Liver (tissue), 9 donors: ENCODE results near the gene CDH15. TPM values are rescaled to one million over a fixed set of nuclear protein-coding genes. Genes with fewer than 3 reads are reported as not detected.

Experiments
- DNase-seq: peaks from one replicate; pipeline ENCODE4 v3.0.0-alpha.2; 2017; ENCODE audit warnings: low spot score
- H3K27ac ChIP-seq, 2 donors: one replicate each; pipeline ENCODE4 v1.7.0; 2013; ENCODE audit warnings: inconsistent platforms in 2 of 2, low read length in 2 of 2, control low read depth in 1 of 2, low read depth in 1 of 2, mild to moderate bottlenecking in 1 of 2
- H3K27me3 ChIP-seq, 4 donors: one replicate each; pipeline versions ENCODE4 v1.6.1 to v1.7.0; 2013; ENCODE audit warnings: low read length in 3 of 4, inconsistent platforms in 1 of 4, mild to moderate bottlenecking in 1 of 4, moderate library complexity in 1 of 4; ENCODE audit not compliant: control insufficient read depth in 4 of 4, insufficient read depth in 4 of 4
- H3K36me3 ChIP-seq, 4 donors: one replicate each; pipeline versions ENCODE4 v1.6.1 to v1.7.0; 2013; ENCODE audit warnings: low read length in 3 of 4, mild to moderate bottlenecking in 3 of 4, low read depth in 1 of 4, moderate library complexity in 1 of 4; ENCODE audit not compliant: control insufficient read depth in 4 of 4, insufficient read depth in 3 of 4
- H3K4me1 ChIP-seq, 4 donors: one replicate each; pipeline versions ENCODE4 v1.6.1 to v1.7.0; 2013; ENCODE audit warnings: low read length in 3 of 4, mild to moderate bottlenecking in 3 of 4, moderate library complexity in 1 of 4; ENCODE audit not compliant: control insufficient read depth in 4 of 4, insufficient read depth in 4 of 4
- H3K4me3 ChIP-seq, 3 donors: one replicate each; pipeline versions ENCODE4 v1.6.1 to v1.7.0; 2013; ENCODE audit warnings: low read length in 3 of 3, control low read depth in 1 of 3, low read depth in 1 of 3, mild to moderate bottlenecking in 1 of 3
- H3K9ac ChIP-seq, 2 donors: one replicate each; pipeline ENCODE4 v1.7.0; 2013; ENCODE audit warnings: low read length in 2 of 2, mild to moderate bottlenecking in 2 of 2, moderate library complexity in 2 of 2, control low read depth in 1 of 2, low read depth in 1 of 2
- H3K9me3 ChIP-seq, 4 donors: one replicate each; pipeline versions ENCODE4 v1.6.1 to v1.7.0; 2013; ENCODE audit warnings: low read length in 3 of 4; ENCODE audit not compliant: control insufficient read depth in 4 of 4
- EGR1 ChIP-seq, 2 donors: IDR thresholded peaks; 2 replicates each; pipeline ENCODE4 v1.6.1; 2016 to 2018; ENCODE audit warnings: antibody characterized with exemption in 2 of 2, low read depth in 2 of 2
- FOXA1 ChIP-seq: IDR thresholded peaks from 2 replicates; pipeline ENCODE4 v1.6.1; 2016; ENCODE audit warnings: antibody characterized with exemption
- FOXA2 ChIP-seq: IDR thresholded peaks from 2 replicates; pipeline ENCODE4 v1.6.1; 2016; ENCODE audit warnings: antibody characterized with exemption
- GABPA ChIP-seq, 2 donors: IDR thresholded peaks in 1 of 2; conservative IDR thresholded peaks in 1 of 2; 2 replicates each; pipeline ENCODE4 v1.6.1; 2016; ENCODE audit warnings: antibody characterized with exemption in 2 of 2, mild to moderate bottlenecking in 1 of 2, moderate library complexity in 1 of 2
- HNF4G ChIP-seq: IDR thresholded peaks from 2 replicates; pipeline ENCODE4 v1.6.1; 2016; ENCODE audit warnings: antibody characterized with exemption
- JUND ChIP-seq, 2 donors: IDR thresholded peaks; 2 replicates each; pipeline ENCODE4 v1.6.1; 2016; ENCODE audit warnings: antibody characterized with exemption in 2 of 2
- NR2F2 ChIP-seq: IDR thresholded peaks from 2 replicates; pipeline ENCODE4 v1.6.1; 2016; ENCODE audit warnings: antibody characterized with exemption
- RXRA ChIP-seq, 2 donors: IDR thresholded peaks; 2 replicates each; pipeline ENCODE4 v1.6.1; 2017 to 2018; ENCODE audit warnings: antibody characterized with exemption in 2 of 2, mild to moderate bottlenecking in 1 of 2
- SP1 ChIP-seq: IDR thresholded peaks from 2 replicates; pipeline ENCODE4 v1.6.1; 2018; ENCODE audit warnings: antibody characterized with exemption, mild to moderate bottlenecking
- TAF1 ChIP-seq: conservative IDR thresholded peaks from 2 replicates; pipeline ENCODE4 v1.6.1; 2016; ENCODE audit warnings: antibody characterized with exemption, mild to moderate bottlenecking
- YY1 ChIP-seq: IDR thresholded peaks from 2 replicates; pipeline ENCODE4 v1.6.1; 2016; ENCODE audit warnings: antibody characterized with exemption, mild to moderate bottlenecking
- WGBS: extraction: QIAGEN DNeasy Blood & Tissue Kit; methylation state at CpG from one replicate; pipeline ENCODE4 v1.1.7; 2013; 5-methylcytosine and 5-hydroxymethylcytosine counted together
- polyA plus RNA-seq, 2 donors: library from polyadenylated mRNA; stranded (reverse) in 1 of 2; unstranded in 1 of 2; fragments of 200-250 nt in 1 of 2; fragments of >200 nt in 1 of 2; fragmentation: Nextera tagmentation in 1 of 2; extraction: Ambion mirVana in 1 of 2; gene quantifications; one replicate each; pipeline versions ENCODE4 v1.2.1 to v1.2.3, GENCODE V29; 2013 to 2015
- total RNA-seq, 2 donors: library from RNA; depleted of rRNA; stranded (reverse); fragments of >200 nt; gene quantifications; one replicate each; pipeline ENCODE4 v1.2.3, GENCODE V29; 2014
- TF ChIP-seq, protein P1 (sequence below): IDR thresholded peaks from 2 replicates; pipeline ENCODE4 v1.6.1; 2016; ENCODE audit warnings: antibody characterized with exemption
- TF ChIP-seq, protein P2 (sequence below): IDR thresholded peaks from 2 replicates; pipeline ENCODE4 v1.6.1; 2016; ENCODE audit warnings: antibody characterized with exemption, mild to moderate bottlenecking
- TF ChIP-seq, protein P3 (sequence below): IDR thresholded peaks from 2 replicates; pipeline ENCODE4 v1.6.1; 2016; ENCODE audit warnings: antibody characterized with exemption
- TF ChIP-seq, protein P4 (sequence below): IDR thresholded peaks from 2 replicates; pipeline ENCODE4 v1.6.1; 2016; ENCODE audit warnings: antibody characterized with exemption
- donor health status: healthy.
- donor health status: healthy.
- donor health status: healthy.
- donor health status: healthy.
- donor health status: healthy.

CDH15 gene, protein sequence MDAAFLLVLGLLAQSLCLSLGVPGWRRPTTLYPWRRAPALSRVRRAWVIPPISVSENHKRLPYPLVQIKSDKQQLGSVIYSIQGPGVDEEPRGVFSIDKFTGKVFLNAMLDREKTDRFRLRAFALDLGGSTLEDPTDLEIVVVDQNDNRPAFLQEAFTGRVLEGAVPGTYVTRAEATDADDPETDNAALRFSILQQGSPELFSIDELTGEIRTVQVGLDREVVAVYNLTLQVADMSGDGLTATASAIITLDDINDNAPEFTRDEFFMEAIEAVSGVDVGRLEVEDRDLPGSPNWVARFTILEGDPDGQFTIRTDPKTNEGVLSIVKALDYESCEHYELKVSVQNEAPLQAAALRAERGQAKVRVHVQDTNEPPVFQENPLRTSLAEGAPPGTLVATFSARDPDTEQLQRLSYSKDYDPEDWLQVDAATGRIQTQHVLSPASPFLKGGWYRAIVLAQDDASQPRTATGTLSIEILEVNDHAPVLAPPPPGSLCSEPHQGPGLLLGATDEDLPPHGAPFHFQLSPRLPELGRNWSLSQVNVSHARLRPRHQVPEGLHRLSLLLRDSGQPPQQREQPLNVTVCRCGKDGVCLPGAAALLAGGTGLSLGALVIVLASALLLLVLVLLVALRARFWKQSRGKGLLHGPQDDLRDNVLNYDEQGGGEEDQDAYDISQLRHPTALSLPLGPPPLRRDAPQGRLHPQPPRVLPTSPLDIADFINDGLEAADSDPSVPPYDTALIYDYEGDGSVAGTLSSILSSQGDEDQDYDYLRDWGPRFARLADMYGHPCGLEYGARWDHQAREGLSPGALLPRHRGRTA
- total RNA-seq: not detected
- polyA plus RNA-seq: under 1 TPM in 1 of 2 donors, not detected in 1; 0.12 TPM

DNA sequence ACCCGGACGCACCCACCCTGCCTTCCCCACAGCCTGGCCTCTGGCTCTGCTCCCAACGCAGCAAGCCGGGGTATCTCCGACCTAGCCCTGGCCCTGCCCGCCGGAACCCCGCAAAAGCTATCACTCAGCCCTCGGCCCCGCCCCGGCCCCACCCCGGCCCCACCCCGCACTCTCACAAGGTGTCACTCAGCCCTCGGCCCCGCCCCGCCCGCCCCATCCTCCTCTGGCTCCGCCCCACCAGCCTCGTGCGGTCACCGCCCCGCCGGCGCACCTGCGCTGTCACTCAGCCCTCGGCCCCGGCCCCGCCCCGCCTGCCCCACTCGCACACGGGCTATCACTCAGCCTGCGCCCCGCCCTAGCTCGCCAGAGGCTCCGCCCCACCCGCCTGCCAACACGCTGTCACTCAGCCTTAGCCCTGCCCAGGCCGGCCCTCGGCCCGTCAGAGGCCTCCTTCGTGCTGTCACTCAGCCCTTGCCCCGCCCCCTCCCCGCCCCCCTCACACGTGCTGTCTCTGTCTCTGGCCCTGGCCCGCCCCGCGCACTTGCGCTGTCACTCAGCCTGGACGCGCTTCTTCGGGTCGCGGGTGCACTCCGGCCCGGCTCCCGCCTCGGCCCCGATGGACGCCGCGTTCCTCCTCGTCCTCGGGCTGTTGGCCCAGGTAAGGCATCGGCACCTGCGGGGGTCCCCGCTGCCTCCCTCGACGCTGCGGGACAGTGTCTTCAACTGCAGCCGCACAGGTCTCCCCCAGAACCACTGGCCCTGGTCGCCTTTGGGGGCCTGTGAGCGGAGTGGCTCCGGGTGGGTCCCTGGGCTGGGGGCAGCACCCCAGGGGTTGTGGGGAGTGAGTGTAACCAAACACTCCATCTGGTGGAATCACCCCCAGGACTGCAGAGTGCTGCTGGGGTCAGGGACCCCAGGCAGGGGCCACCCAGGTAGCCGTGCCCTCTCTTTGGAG, at the start of gene CDH15:
Gene CDH15, plus strand, starts transcription at position 533 of the 955 bp plus-strand sequence. Its CDS starts 84 bp downstream, at position 617.
- TF ChIP-seq SP1: peak; percentile 19
- TF ChIP-seq, protein P1, sequence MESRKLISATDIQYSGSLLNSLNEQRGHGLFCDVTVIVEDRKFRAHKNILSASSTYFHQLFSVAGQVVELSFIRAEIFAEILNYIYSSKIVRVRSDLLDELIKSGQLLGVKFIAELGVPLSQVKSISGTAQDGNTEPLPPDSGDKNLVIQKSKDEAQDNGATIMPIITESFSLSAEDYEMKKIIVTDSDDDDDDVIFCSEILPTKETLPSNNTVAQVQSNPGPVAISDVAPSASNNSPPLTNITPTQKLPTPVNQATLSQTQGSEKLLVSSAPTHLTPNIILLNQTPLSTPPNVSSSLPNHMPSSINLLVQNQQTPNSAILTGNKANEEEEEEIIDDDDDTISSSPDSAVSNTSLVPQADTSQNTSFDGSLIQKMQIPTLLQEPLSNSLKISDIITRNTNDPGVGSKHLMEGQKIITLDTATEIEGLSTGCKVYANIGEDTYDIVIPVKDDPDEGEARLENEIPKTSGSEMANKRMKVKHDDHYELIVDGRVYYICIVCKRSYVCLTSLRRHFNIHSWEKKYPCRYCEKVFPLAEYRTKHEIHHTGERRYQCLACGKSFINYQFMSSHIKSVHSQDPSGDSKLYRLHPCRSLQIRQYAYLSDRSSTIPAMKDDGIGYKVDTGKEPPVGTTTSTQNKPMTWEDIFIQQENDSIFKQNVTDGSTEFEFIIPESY: no peak
- TF ChIP-seq NR2F2: no peak
- H3K9me3 ChIP-seq: no peaks in the 10 kb centered on the region
- peak within 1 kb of the TSS in 1 of 3 donors; percentile 9 for H3K4me3 ChIP-seq
- H3K27me3 ChIP-seq: peaks cover 0 to 3% (median 0%) of the 10 kb centered on the region in 4 donors
- peaks cover 3 to 14% (median 7%) of the 10 kb centered on the region in 4 donors for H3K4me1 ChIP-seq
- DNase-seq: peak; percentile 93
- H3K9ac ChIP-seq: no peak within 1 kb of the TSS
- WGBS: 10% methylated on average over 74 of the region's 74 CpGs
- H3K27ac ChIP-seq: no peak within 1 kb of the TSS
- H3K36me3 ChIP-seq: no peaks in the 10 kb centered on the region

DNA sequence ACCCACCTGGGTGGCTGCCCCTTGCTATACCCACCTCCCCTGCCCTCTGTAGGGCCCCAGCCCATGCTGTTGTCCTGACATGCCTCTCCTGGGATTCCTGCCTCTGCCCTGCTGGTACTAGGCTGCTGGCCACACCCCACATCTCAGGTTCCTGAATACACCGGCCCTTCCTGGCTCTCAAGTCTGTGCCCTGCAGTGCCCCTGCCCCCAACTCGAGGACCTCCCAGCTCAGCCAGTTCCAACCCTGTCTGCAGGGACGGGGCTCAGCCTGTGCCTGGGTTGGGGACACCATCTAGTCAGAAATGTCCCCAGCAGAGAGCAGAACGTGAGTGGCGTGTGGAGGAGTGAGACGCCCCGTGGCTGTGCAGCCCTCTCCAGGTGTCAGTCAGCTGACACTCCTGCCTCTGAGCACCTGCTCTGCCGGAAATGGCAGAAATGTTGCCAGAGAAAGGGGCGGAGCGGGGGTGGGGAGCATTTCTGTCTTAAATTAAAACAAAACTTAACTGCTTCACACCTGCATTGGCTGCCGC, 49.2 kb upstream of the CDH15 start:
- 84% methylated on average over 11 of the region's 11 CpGs for WGBS
- Histone ChIP-seq H3K27ac (no peak overlapping the region), H3K4me1 (peaks cover 3 to 10% (median 8%) of the 10 kb centered on the region in 4 donors), H3K9ac (no peak overlapping the region), H3K4me3 (no peak overlapping the region), H3K27me3 (no peaks in the 10 kb centered on the region), H3K36me3 (peaks cover 0 to 25% (median 5%) of the 10 kb centered on the region in 4 donors), H3K9me3 (peaks cover 0 to 2% (median 0%) of the 10 kb centered on the region in 4 donors)
- no peak for DNase-seq
- TF ChIP-seq, protein P2, sequence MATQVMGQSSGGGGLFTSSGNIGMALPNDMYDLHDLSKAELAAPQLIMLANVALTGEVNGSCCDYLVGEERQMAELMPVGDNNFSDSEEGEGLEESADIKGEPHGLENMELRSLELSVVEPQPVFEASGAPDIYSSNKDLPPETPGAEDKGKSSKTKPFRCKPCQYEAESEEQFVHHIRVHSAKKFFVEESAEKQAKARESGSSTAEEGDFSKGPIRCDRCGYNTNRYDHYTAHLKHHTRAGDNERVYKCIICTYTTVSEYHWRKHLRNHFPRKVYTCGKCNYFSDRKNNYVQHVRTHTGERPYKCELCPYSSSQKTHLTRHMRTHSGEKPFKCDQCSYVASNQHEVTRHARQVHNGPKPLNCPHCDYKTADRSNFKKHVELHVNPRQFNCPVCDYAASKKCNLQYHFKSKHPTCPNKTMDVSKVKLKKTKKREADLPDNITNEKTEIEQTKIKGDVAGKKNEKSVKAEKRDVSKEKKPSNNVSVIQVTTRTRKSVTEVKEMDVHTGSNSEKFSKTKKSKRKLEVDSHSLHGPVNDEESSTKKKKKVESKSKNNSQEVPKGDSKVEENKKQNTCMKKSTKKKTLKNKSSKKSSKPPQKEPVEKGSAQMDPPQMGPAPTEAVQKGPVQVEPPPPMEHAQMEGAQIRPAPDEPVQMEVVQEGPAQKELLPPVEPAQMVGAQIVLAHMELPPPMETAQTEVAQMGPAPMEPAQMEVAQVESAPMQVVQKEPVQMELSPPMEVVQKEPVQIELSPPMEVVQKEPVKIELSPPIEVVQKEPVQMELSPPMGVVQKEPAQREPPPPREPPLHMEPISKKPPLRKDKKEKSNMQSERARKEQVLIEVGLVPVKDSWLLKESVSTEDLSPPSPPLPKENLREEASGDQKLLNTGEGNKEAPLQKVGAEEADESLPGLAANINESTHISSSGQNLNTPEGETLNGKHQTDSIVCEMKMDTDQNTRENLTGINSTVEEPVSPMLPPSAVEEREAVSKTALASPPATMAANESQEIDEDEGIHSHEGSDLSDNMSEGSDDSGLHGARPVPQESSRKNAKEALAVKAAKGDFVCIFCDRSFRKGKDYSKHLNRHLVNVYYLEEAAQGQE: no peak
- TF ChIP-seq SP1 (no peak), YY1 (no peak), FOXA1 (no peak), RXRA (IDR thresholded peaks at IDR 0.05) (no peak), EGR1 (IDR thresholded peaks at IDR 0.05; ENCODE audit: low read depth in 2 of 2) (no peak), FOXA2 (no peak), TAF1 (no peak), JUND (IDR thresholded peaks at IDR 0.05) (no peak), NR2F2 (no peak), HNF4G (no peak), GABPA (IDR thresholded peaks at IDR 0.05 in 1 of 2, conservative IDR thresholded peaks at IDR 0.05 in 1 of 2) (no peak)
- TF ChIP-seq, protein P3, sequence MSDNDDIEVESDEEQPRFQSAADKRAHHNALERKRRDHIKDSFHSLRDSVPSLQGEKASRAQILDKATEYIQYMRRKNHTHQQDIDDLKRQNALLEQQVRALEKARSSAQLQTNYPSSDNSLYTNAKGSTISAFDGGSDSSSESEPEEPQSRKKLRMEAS: no peak
- TF ChIP-seq, protein P1: no peak
- TF ChIP-seq, protein P4, sequence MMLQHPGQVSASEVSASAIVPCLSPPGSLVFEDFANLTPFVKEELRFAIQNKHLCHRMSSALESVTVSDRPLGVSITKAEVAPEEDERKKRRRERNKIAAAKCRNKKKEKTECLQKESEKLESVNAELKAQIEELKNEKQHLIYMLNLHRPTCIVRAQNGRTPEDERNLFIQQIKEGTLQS: no peak
